ENCODE data around the gene GIPC3.
A peak's percentile ranks its signal among the peaks of the same experiment; 100 is the strongest.

GIPC3 gene

DNA sequence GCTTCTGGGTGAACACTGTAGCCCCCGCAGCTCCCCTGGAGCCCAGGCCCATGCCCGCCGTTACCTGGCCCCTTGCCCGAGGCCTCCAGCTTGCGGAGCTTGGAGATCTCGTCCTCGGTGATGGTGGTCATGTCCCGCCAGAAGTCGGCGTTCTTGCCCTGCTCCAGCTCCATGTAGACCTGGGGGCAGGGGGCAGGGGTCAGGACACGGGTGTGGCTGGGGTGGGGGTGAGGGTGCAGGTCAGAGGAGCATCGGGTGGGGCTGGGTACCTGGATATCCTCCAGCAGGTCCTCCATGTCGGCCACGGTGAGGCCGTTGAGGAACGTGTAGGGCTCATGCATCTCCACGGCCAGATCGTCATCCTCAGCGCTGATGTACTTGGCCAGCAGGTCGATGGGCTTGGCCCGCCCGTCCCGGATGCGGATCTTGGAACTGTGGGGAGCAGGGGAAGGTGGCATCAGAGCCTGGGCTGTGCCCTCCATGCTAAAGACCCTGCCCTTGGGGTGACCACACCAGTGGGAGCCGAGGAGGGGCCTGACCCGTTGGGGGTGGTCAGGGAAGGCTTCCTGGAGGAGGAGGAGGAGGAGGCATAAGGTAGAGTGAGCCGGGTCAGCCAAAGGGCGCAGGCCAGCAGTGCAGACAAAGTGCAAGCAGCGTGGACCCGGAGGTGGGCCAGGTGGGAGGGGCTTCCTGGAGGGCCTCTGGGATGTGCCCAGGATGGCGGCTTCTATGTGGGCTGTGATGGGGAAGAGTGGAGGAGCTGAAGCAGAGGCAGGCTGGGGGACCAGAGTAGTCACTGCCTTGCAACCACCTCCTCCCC is 33.7 kb downstream of the GIPC3 start:
- ChIA-PET POLR2A (ENCODE audit: low non-redundant PET) (no interaction called here), CTCF (interaction anchor here (0.6 kb wide), 3 partner anchors 15 to 275 kb away, joined by 3 to 4 read pairs (median 3); no protein-coding TSS in a partner anchor)
- DNase-seq (ENCODE audit: low spot score), result no peak
- TF ChIP-seq, protein P1, sequence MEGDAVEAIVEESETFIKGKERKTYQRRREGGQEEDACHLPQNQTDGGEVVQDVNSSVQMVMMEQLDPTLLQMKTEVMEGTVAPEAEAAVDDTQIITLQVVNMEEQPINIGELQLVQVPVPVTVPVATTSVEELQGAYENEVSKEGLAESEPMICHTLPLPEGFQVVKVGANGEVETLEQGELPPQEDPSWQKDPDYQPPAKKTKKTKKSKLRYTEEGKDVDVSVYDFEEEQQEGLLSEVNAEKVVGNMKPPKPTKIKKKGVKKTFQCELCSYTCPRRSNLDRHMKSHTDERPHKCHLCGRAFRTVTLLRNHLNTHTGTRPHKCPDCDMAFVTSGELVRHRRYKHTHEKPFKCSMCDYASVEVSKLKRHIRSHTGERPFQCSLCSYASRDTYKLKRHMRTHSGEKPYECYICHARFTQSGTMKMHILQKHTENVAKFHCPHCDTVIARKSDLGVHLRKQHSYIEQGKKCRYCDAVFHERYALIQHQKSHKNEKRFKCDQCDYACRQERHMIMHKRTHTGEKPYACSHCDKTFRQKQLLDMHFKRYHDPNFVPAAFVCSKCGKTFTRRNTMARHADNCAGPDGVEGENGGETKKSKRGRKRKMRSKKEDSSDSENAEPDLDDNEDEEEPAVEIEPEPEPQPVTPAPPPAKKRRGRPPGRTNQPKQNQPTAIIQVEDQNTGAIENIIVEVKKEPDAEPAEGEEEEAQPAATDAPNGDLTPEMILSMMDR (conservative IDR thresholded peaks at IDR 0.05; ENCODE audit: low read depth), result peak; percentile 57
- H3K27ac ChIP-seq, result peak overlapping the region; percentile 21; the same call in 1 of the 2 replicates

GRCh38 chr19:3619631-3620012 is 34.3 kb downstream of the GIPC3 start:
- ChIA-PET POLR2A (ENCODE audit: low non-redundant PET) (no interaction called here), CTCF (interaction anchor here (0.6 kb wide), 2 partner anchors 16 to 255 kb away, joined by 3 to 4 read pairs; no protein-coding TSS in a partner anchor)
- TF ChIP-seq, protein P1 (conservative IDR thresholded peaks at IDR 0.05; ENCODE audit: low read depth), result no peak
- no peak for DNase-seq (ENCODE audit: low spot score)
- H3K27ac ChIP-seq, result peak overlapping the region; percentile 21

- peak overlapping the region; percentile 21 for H3K27ac ChIP-seq
- TF ChIP-seq, protein P1 (conservative IDR thresholded peaks at IDR 0.05; ENCODE audit: low read depth), result no peak
- DNase-seq (ENCODE audit: low spot score), result no peak
- POLR2A ChIA-PET (ENCODE audit: low non-redundant PET), result no interaction called here
- CTCF ChIA-PET, result interaction anchor here (0.6 kb wide), 1 partner anchor 254 kb away, joined by 3 read pairs; no protein-coding TSS in a partner anchor
Measured at GRCh38 chr19:3620145-3620816, 35.0 kb downstream of the GIPC3 start.

- TF ChIP-seq, protein P1 (conservative IDR thresholded peaks at IDR 0.05; ENCODE audit: low read depth), result no peak
- no peak for DNase-seq (ENCODE audit: low spot score)
Measured at GRCh38 chr19:3620817-3621547, 35.7 kb downstream of the GIPC3 start.

DNA sequence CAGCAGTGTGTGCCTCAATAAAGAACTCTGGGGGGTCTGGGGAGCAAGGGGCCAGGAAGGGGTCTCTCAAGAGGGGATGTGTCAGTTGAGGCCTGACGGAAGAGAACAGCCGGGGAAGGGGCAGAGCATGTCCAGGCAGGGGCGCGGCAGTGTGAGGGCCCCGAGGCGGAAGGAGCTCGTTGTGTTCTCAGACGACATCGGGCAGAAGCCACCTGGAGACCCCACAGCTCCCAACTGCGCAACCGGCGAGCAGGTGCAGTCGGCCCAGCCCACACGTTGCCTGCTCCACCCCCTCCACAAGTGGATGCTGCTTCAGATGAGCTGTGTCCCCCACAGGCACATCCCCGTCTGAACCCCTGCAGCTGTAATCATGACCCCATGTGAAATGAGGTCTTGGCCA is 36.4 kb downstream of the GIPC3 start:
- POLR2A ChIA-PET (ENCODE audit: low non-redundant PET), result no interaction called here
- TF ChIP-seq, protein P1 (conservative IDR thresholded peaks at IDR 0.05; ENCODE audit: low read depth), result no peak
- CTCF ChIA-PET, result no interaction called here
- no peak for DNase-seq (ENCODE audit: low spot score)
- H3K27ac ChIP-seq, result no peak overlapping the region

More at GRCh38 chr19:3620817-3621547, 35.7 kb downstream of the GIPC3 start:
- ChIA-PET CTCF (interaction anchor here (0.5 kb wide), 1 partner anchor 141 kb away, joined by 6 read pairs; no protein-coding TSS in a partner anchor), POLR2A (ENCODE audit: low non-redundant PET) (no interaction called here)
- H3K27ac ChIP-seq, result peak overlapping the region; percentile 21

DNA sequence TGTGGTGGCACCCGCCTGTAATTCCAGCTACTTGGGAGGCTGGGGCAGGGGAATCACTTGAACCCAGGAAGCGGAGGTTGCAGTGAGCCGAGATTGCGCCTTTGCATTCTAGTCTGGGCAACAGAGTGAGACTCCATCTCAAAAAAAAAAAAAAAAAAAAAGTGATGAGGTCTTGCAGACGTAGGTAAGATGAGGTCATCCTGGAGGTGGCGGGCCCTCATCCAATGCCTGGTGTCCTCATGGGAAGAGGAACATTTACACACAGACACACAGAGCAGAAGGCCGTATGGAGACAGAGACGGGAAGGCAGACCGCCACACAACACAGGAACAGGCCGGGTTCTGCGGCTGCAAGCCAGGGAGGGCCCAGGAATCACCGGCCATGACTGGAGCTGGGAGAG is 36.9 kb downstream of the GIPC3 start:
- CTCF ChIA-PET, result interaction anchor here (0.7 kb wide), 1 partner anchor 138 kb away, joined by 4 read pairs; no protein-coding TSS in a partner anchor
- DNase-seq (ENCODE audit: low spot score), result no peak
- POLR2A ChIA-PET (ENCODE audit: low non-redundant PET), result no interaction called here
- TF ChIP-seq, protein P1 (conservative IDR thresholded peaks at IDR 0.05; ENCODE audit: low read depth), result no peak
- 0 out of 2 replicates have a peak overlapping the region, but pooled peaks have one; percentile 16 for H3K27ac ChIP-seq

All from RWPE1 (cell line).